Mesenchymal stem cell (in vitro differentiated cells and primary cell): ENCODE results near the gene DRC7.

Experiments
- DNase-seq: peaks from one replicate; pipeline ENCODE4 v3.0.0-alpha.2; 2013
- H2AFZ ChIP-seq: one replicate; pipeline ENCODE4 v1.6.1; 2013; ENCODE audit warnings: low read depth, mild to moderate bottlenecking, control low read depth, inconsistent platforms, low read length, moderate library complexity
- H2AK5ac ChIP-seq: 2 replicates; pipeline ENCODE4 v1.6.1; 2013; ENCODE audit warnings: low read length, moderate library complexity, mild to moderate bottlenecking, inconsistent platforms; ENCODE audit not compliant: severe bottlenecking
- H2BK120ac ChIP-seq: one replicate; pipeline ENCODE4 v1.6.1; 2013; ENCODE audit warnings: low read depth, mild to moderate bottlenecking, inconsistent platforms, low read length, moderate library complexity
- H2BK12ac ChIP-seq, 2 experiments: one replicate each; pipeline ENCODE4 v1.6.1; 2013; ENCODE audit warnings: inconsistent platforms in 2 of 2, low read length in 2 of 2, mild to moderate bottlenecking in 2 of 2, moderate library complexity in 2 of 2, control low read depth in 1 of 2
- H2BK15ac ChIP-seq: one replicate; pipeline ENCODE4 v1.6.1; 2013; ENCODE audit warnings: mild to moderate bottlenecking, low read depth, inconsistent platforms; ENCODE audit not compliant: poor library complexity, severe bottlenecking
- H2BK5ac ChIP-seq: 2 replicates; pipeline ENCODE4 v1.6.1; 2013; ENCODE audit warnings: low read depth, mild to moderate bottlenecking, low read length, control low read depth, inconsistent platforms; ENCODE audit not compliant: poor library complexity, severe bottlenecking
- H3K14ac ChIP-seq, 2 experiments: one replicate each; pipeline ENCODE4 v1.6.1; 2013; ENCODE audit warnings: inconsistent platforms in 2 of 2, low read length in 2 of 2, control low read depth in 1 of 2, mild to moderate bottlenecking in 1 of 2, moderate library complexity in 1 of 2
- H3K18ac ChIP-seq, 2 experiments: one replicate each; pipeline ENCODE4 v1.6.1; 2013; ENCODE audit warnings: inconsistent platforms in 2 of 2, low read length in 2 of 2, control low read depth in 1 of 2, low read depth in 1 of 2, mild to moderate bottlenecking in 1 of 2
- H3K23ac ChIP-seq, 2 experiments: one replicate each; pipeline ENCODE4 v1.6.1; 2013; ENCODE audit warnings: inconsistent platforms in 2 of 2, low read length in 2 of 2, mild to moderate bottlenecking in 2 of 2, moderate library complexity in 2 of 2, control low read depth in 1 of 2
- H3K27ac ChIP-seq: 2 replicates; pipeline ENCODE4 v1.5.1; 2013; ENCODE audit warnings: mild to moderate bottlenecking, moderate library complexity, low read length, control low read depth, inconsistent platforms; ENCODE audit not compliant: poor library complexity, severe bottlenecking
- H3K27me3 ChIP-seq, 2 experiments: 2 replicates each; pipeline versions ENCODE4 v1.6.1 to v1.7.0; 2013; ENCODE audit warnings: low read length in 2 of 2, mild to moderate bottlenecking in 2 of 2, moderate library complexity in 2 of 2, control low read depth in 1 of 2, inconsistent platforms in 1 of 2; ENCODE audit not compliant: control insufficient read depth in 1 of 2, insufficient read depth in 1 of 2
- H3K36me3 ChIP-seq, 2 experiments: 2 replicates each; pipeline versions ENCODE4 v1.6.1 to v1.7.0; 2013; ENCODE audit warnings: low read length in 2 of 2, control low read depth in 1 of 2, inconsistent platforms in 1 of 2, low read depth in 1 of 2, mild to moderate bottlenecking in 1 of 2; ENCODE audit not compliant: insufficient read depth in 2 of 2, control insufficient read depth in 1 of 2
- H3K4ac ChIP-seq, 2 experiments: one replicate each; pipeline ENCODE4 v1.6.1; 2013; ENCODE audit warnings: inconsistent platforms in 2 of 2, low read length in 2 of 2, mild to moderate bottlenecking in 2 of 2, moderate library complexity in 2 of 2, control low read depth in 1 of 2, low read depth in 1 of 2
- H3K4me1 ChIP-seq: 2 replicates; pipeline ENCODE4 v1.6.1; 2013; ENCODE audit warnings: low read depth, low read length, control low read depth; ENCODE audit not compliant: control insufficient read depth, insufficient read depth
- H3K4me2 ChIP-seq: 2 replicates; pipeline ENCODE4 v1.6.1; 2013; ENCODE audit warnings: low read length, mild to moderate bottlenecking, inconsistent platforms; ENCODE audit not compliant: poor library complexity, severe bottlenecking
- H3K4me3 ChIP-seq, 2 experiments: 2 replicates each; pipeline versions ENCODE4 v1.5.1 to v1.7.0; 2013; ENCODE audit warnings: low read length in 2 of 2, mild to moderate bottlenecking in 2 of 2, control low read depth in 1 of 2, low read depth in 1 of 2; ENCODE audit not compliant: insufficient read depth in 1 of 2
- H3K79me1 ChIP-seq: replicated peaks from 2 replicates; pipeline ENCODE4 v1.6.1; 2013; ENCODE audit warnings: mild to moderate bottlenecking, control low read depth, low read length, inconsistent platforms; ENCODE audit not compliant: poor library complexity, severe bottlenecking
- H3K9ac ChIP-seq: 2 replicates; pipeline ENCODE4 v1.7.0; 2013; ENCODE audit warnings: mild to moderate bottlenecking, low read length, moderate library complexity
- H3K9me3 ChIP-seq: 2 replicates; pipeline ENCODE4 v1.7.0; 2013; ENCODE audit warnings: mild to moderate bottlenecking, low read length; ENCODE audit not compliant: control insufficient read depth
- H4K8ac ChIP-seq: one replicate; pipeline ENCODE4 v1.6.1; 2013; ENCODE audit warnings: inconsistent platforms, mild to moderate bottlenecking, low read length, moderate library complexity
- H4K91ac ChIP-seq: one replicate; pipeline ENCODE4 v1.6.1; 2013; ENCODE audit warnings: mild to moderate bottlenecking, low read length, inconsistent platforms
- WGBS: methylation state at CpG from one replicate; pipeline ENCODE4 v1.1.7; 2013; ENCODE audit warnings: mixed read lengths; 5-methylcytosine and 5-hydroxymethylcytosine counted together

The DRC7 gene

GRCh38 chr16:57735755-57736418, 41.3 kb downstream of the DRC7 start, which contains the start of gene KATNB1:
KATNB1 (plus strand) TSS chr16:57735770; CDS start chr16:57737244, 1,474 bp downstream.
- Histone ChIP-seq H2BK12ac (peak within 1 kb of the TSS in 1 of 2 experiments; percentile 67), H3K4me1 (peaks cover 14% of the 10 kb centered on the region), H2BK120ac (peak within 1 kb of the TSS; percentile 37), H3K4me3 (peak within 1 kb of the TSS; percentile 95 to 98), H3K27me3 (peaks cover 0 to 6% of the 10 kb centered on the region in 2 experiments), H4K91ac (peak within 1 kb of the TSS; percentile 62), H4K8ac (peak within 1 kb of the TSS; percentile 88), H3K14ac (peak within 1 kb of the TSS in 1 of 2 experiments; percentile 93), H3K18ac (peak within 1 kb of the TSS; percentile 59 to 95), H2BK15ac (no peak within 1 kb of the TSS), H2AFZ (peak within 1 kb of the TSS; percentile 100), H2AK5ac (peak within 1 kb of the TSS; percentile 85), H3K27ac (peak within 1 kb of the TSS; percentile 79), H3K79me1 (peaks cover 33% of the 10 kb centered on the region), H3K4ac (peak within 1 kb of the TSS; percentile 90), H2BK5ac (peak within 1 kb of the TSS; percentile 67), H3K23ac (peak within 1 kb of the TSS in 1 of 2 experiments; percentile 14), H3K9me3 (peaks cover 6% of the 10 kb centered on the region), H3K36me3 (peaks cover 10 to 20% of the 10 kb centered on the region in 2 experiments), H3K4me2 (peak within 1 kb of the TSS; percentile 93), H3K9ac (peak within 1 kb of the TSS; percentile 99)
- no peak for DNase-seq
- WGBS = 3% methylated on average over 35 of the region's 35 CpGs

DNA sequence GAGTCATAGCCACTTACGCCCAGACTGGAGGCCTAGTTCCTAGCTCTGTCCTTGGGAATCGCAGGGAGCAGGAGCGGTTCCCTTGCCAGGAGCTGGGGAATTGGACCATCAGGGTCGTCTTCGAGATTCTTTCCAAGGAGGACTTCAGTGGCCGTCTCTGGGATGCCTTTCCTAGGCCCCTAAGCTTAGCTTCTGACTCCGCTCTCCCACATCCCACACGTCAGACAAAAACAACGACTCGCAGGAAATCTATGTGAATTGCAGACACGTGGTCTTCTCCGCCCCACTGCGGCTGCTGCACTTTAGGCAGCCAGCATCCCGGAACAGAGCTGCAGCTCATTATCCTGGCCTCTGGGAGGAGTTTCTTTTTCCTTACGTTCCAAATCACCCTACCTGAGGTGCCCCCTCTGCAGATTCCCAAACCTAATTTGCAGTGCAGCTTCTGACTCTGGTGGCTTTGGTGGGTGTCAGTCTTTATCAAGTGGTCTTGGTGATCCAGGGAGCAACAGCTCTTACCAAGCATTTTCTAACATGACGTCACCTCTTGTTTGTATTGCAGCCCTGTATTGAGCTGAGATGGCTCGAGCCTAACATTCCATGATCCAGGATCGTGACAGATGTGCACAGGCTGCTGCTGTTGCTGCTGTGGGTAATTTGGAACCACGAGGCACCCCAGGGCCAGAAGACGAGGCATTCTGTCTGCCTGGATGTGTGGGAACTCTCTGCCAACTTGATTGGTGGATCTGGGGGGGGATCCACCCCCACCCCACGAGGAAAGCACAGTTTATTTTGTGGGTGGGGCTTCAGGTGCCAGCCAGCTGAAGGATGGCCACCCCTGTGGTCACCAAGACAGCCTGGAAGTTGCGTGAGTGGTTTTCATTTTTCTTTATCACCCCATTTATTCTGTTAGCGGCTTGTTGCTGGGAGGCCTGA, 42.1 kb downstream of the DRC7 start:
- H3K79me1 ChIP-seq = peaks cover 36% of the 10 kb centered on the region
- H2AFZ ChIP-seq = no peak overlapping the region
- H4K91ac ChIP-seq = no peak overlapping the region
- H3K27me3 ChIP-seq = no peaks in the 10 kb centered on the region
- H3K14ac ChIP-seq = no peak overlapping the region
- 22% methylated on average over 22 of the region's 23 CpGs for WGBS
- no peak overlapping the region for H2BK120ac ChIP-seq
- peak overlapping the region; percentile 93 to 98 for H3K4me3 ChIP-seq
- H2BK12ac ChIP-seq = no peak overlapping the region
- peak overlapping the region; percentile 9 for H2BK15ac ChIP-seq
- peak overlapping the region; percentile 3 for H4K8ac ChIP-seq
- H3K36me3 ChIP-seq = peaks cover 10 to 25% of the 10 kb centered on the region in 2 experiments
- no peak overlapping the region for H2AK5ac ChIP-seq
- peaks cover 14% of the 10 kb centered on the region for H3K4me1 ChIP-seq
- H3K9ac ChIP-seq = peak overlapping the region; percentile 88
- peak overlapping the region; percentile 67 for H2BK5ac ChIP-seq
- peak overlapping the region; percentile 93 for H3K4me2 ChIP-seq
- no peak overlapping the region for H3K4ac ChIP-seq
- H3K18ac ChIP-seq = peak overlapping the region; percentile 1 to 23
- H3K9me3 ChIP-seq = peaks cover 6% of the 10 kb centered on the region
- DNase-seq = peak; percentile 91
- peak overlapping the region; percentile 39 for H3K27ac ChIP-seq
- peak overlapping the region in 1 of 2 experiments; percentile 4 for H3K23ac ChIP-seq

- Histone ChIP-seq H4K8ac (no peak overlapping the region), H3K79me1 (peaks cover 36% of the 10 kb centered on the region), H3K9ac (no peak overlapping the region), H3K18ac (no peak overlapping the region), H3K23ac (no peak overlapping the region), H2BK120ac (no peak overlapping the region), H3K36me3 (peaks cover 26 to 33% of the 10 kb centered on the region in 2 experiments), H2AK5ac (no peak overlapping the region), H4K91ac (peak overlapping the region; percentile 7), H3K4me3 (no peak overlapping the region), H2BK5ac (no peak overlapping the region), H3K4ac (no peak overlapping the region), H2BK12ac (no peak overlapping the region), H3K14ac (no peak overlapping the region), H2AFZ (no peak overlapping the region), H3K4me2 (no peak overlapping the region), H3K4me1 (peaks cover 14% of the 10 kb centered on the region), H3K27me3 (no peaks in the 10 kb centered on the region), H2BK15ac (no peak overlapping the region), H3K27ac (no peak overlapping the region), H3K9me3 (no peaks in the 10 kb centered on the region)
- 97% methylated on average over 7 of the region's 7 CpGs for WGBS
- DNase-seq = no peak
Observed at GRCh38 chr16:57738844-57739243, 44.2 kb downstream of the DRC7 start.
